Suprapubic skin (tissue), 4 donors: ENCODE measurements around the gene TARS3.

ENCODE experiments used
- CTCF ChIP-seq, 2 donors: fragments of 200-600 bp in 1 of 2; fragments of 450-650 bp in 1 of 2; sonication (generic) in 1 of 2; IDR thresholded peaks; one replicate each; pipeline ENCODE4 v1.5.1; 2016 to 2019; ENCODE audit warnings: antibody characterized with exemption in 2 of 2, mild to moderate bottlenecking in 1 of 2, moderate library complexity in 1 of 2
- EP300 ChIP-seq: sonication (generic); formaldehyde crosslinking; IDR thresholded peaks from one replicate; pipeline ENCODE4 v1.6.1; 2017; ENCODE audit warnings: antibody characterized with exemption
- POLR2A ChIP-seq, 2 donors: fragments of 450-650 bp; IDR thresholded peaks; one replicate each; pipeline ENCODE4 v1.6.1; 2017; ENCODE audit warnings: antibody characterized with exemption in 2 of 2, mild to moderate bottlenecking in 2 of 2, moderate library complexity in 2 of 2
- POLR2AphosphoS5 ChIP-seq, 3 donors: sonication (generic); formaldehyde crosslinking; IDR thresholded peaks; one replicate each; pipeline ENCODE4 v1.6.1; 2017; ENCODE audit warnings: antibody characterized with exemption in 3 of 3

GRCh38 chr15:101709466-101709865, 14.8 kb downstream of the TARS3 start:
- TF ChIP-seq CTCF (IDR thresholded peaks at IDR 0.05) (no peak), POLR2AphosphoS5 (IDR thresholded peaks at IDR 0.05) (no peak), POLR2A (IDR thresholded peaks at IDR 0.05) (no peak), EP300 (no peak)
